T-helper 2 cell treated with Interferon-gamma antibody and Interleukin-4, amounts not matched to agents 100 ng/mL and 5 ng/mL, for 36 hours (primary cell): ENCODE results near the gene RUNX2. TPM values are rescaled to one million over a fixed set of nuclear protein-coding genes. Genes with fewer than 3 reads are reported as not detected.

ENCODE experiments used
- intact Hi-C: fragments of 100-400 bp; cut with micrococcal nuclease; formaldehyde crosslinking; loops from one replicate; pipeline ENCODE4 v1.15.1; 2023
- total RNA-seq: library from RNA; stranded (reverse); gene quantifications from 2 replicates; pipeline ENCODE4 v1.2.3, GENCODE V29; 2022

RUNX2 gene
- total RNA-seq, 1 donor from 2014 or later, result 34.7 TPM

GRCh38 chr6:45500924-45501816 is 173.0 kb downstream of the RUNX2 start:
- intact Hi-C loops, result no loop called here

GRCh38 chr6:45502456-45502855 is 174.3 kb downstream of the RUNX2 start:
- intact Hi-C loops, result no loop called here

- intact Hi-C loops, result no loop called here
Measured at GRCh38 chr6:45504947-45505346, 176.8 kb downstream of the RUNX2 start.

DNA sequence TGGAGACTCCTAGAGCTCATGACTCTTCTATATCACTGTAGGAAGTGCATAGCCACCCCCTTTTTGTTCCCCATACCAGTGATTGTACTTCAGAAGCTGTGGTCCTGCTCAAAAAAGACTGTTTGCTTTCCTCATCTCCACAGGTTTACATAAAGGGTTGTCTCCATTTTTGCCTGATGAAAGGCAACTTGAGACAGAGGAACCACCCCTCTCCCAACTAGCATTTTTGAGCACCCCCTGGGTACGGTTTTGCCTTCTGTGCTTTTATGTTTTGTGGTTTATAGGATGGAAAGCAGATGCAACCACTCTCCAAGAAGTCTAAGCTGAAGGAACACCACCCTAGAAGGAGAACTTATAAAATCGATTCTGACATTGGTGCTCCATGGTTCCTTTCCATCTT is 177.3 kb downstream of the RUNX2 start:
- intact Hi-C loops, result no loop called here

DNA sequence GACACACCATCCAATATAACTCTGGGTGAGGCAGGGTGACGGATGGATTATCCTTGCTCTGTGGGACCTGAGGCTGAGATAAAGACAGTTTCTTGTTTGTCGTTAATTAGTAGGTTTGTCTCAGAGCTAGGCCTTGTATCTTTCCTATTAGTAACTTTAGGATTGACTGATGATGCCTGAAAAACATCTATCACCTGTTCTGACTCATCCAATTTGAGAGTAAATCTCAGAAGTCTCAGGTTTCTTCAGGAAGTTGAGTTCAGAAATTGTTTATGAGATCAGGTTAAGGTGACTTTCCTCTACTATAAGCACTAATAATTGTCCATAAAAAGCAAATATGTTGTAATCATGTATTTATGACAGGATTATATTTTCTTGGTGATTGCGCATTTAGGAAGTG is 179.1 kb downstream of the RUNX2 start:
- intact Hi-C loops, result no loop called here

DNA sequence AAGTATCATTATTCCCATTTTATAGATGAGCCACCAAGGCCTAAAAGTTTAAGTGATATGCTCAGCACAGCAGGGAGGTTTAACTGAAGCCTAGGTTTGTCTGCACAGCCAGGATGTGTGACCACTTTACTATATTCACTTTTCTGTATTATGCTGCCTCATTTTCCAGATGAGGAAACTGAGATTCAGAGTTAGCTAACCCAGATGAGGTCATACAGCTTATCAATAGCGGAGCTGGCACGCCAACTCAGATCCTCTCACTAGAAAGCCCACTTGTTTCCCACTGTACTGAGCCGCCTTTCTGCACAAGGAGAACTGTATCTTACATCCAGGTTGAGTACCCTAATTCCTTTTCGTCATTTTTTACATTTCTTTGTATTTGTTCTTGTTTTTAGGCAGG is 181.3 kb downstream of the RUNX2 start:
- intact Hi-C loops, result no loop called here

GRCh38 chr6:45512717-45513116 is 184.6 kb downstream of the RUNX2 start:
- intact Hi-C loops, result no loop called here

GRCh38 chr6:45513213-45513618 is 185.1 kb downstream of the RUNX2 start:
- intact Hi-C loops, result no loop called here

GRCh38 chr6:45513843-45514242 is 185.7 kb downstream of the RUNX2 start:
- intact Hi-C loops, result no loop called here

DNA sequence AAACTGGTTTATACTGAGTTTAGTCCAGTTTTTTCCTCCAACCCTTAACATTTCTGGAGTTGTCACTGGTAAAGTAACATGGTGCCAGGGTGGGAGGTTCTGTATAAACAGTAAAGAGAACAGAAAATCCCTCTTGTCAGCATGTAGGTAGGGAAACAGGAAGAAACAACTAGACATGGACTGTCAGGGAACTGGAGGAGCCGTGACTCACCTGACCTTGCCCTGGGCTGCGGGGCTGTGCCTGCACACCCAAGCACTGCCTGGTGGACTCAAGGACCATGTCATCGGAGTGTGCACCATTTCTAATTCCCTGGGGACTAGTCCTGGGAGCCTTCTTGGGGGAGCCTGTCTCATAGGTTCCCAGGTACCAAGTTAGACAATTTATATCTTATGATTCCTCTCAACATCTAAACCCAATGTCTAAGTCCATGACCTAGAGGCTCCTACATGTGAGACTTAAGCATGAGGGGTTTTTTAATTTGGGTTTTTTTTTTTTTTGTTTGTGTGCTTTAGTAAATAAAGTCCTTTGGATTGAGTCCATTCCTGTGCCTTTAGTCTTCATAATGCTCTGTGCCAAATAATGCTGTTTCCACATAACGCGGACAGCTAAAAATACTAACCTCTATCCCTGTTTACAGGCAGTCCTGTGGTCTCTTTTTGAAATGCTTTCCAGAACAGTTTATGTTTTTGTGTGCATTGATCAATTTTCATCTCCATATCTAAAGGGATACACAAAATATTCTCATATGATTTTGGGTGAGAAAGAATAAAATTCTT is 186.5 kb downstream of the RUNX2 start:
- intact Hi-C loops, result no loop called here

- intact Hi-C loops, result no loop called here
Measured at GRCh38 chr6:45518013-45518720, 190.0 kb downstream of the RUNX2 start.

GRCh38 chr6:45521226-45521625 is 193.1 kb downstream of the RUNX2 start:
- intact Hi-C loops, result no loop called here

DNA sequence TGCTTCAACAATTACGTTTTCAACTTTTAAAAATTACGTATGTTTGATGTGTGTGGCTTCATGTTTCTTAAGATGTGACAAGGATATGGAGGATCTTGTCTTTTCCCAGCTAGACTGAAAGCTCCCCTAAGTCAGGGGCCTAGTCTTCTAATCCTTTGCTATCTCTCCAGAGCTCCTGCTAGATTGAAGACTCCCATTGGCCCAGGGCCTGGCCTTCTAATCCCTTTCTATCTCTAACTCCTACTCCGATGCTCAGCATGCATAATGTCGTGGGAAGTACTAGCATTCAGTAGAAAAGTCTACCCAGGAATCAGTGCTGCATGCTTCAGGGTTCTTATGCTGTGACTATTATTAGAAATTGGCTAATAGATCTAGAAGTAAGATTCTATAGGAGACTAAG is 194.4 kb downstream of the RUNX2 start:
- intact Hi-C loops, result no loop called here

DNA sequence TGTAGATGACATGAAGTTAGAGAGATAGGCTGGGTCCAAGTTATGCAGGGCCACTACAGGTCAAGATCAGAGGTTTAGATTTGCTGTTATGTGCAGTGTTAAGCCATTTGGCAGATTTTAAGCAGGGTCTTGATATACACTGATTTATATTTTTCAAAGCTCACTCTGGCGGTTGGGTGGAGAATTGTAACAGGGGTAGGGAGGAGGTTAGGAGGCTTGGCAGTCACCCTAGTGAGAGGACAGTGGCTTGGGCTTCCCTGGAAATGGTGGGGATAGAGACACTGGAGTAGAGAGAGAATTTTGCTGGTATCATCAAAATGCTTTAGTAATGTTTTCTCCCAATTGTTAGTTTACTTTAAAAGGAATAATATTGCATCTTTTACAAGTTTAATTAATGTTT is 199.1 kb downstream of the RUNX2 start:
- intact Hi-C loops, result no loop called here

DNA sequence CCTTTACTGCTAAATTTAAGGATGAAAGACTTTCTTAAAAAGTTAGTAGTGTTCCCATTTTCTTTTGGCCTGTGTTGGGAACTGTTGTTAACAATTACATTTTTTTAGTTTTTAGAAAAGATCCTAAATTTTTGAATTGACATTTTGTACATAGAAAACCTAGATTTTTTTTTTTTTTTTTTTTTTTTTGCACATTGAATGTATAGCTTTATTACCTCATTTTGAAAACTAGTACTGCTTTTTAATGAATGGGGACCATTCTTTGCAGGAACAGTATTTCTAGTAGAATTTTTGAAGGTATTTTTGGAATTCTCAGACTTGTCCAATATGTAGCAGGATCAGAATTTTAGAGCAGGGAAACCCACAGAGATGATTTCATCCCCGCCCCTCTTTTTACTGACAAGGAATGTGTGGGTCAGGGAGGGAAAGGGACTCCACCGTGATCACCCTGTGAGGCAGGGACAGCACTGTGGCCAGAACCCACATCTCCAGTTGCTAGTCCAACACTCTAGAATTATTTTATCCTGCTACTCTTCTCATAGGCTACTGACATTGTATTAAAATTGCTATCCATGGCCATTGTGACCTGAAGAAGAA is 204.0 kb downstream of the RUNX2 start:
- intact Hi-C loops, result no loop called here

- intact Hi-C loops, result no loop called here
Measured at GRCh38 chr6:45532721-45533210, 204.6 kb downstream of the RUNX2 start.

DNA sequence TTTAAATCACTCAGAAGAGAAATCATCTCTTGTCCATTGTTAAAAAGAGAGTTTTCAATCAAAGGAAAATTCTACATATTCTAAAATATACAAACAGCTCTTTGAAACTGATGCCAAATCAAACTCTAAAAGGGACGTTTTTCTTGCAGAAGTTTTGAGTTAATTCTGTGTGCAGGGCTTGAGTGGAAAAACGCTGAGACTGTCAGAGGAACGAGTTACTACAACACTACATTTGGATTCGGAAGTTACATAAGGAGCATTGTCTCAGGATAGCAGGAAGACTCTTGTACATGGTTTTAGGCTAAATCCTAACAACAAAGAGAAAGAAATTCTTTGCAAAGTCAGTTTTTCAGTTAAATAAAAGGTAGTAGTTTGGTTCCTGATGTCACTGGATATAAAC is 205.3 kb downstream of the RUNX2 start:
- intact Hi-C loops, result no loop called here

DNA sequence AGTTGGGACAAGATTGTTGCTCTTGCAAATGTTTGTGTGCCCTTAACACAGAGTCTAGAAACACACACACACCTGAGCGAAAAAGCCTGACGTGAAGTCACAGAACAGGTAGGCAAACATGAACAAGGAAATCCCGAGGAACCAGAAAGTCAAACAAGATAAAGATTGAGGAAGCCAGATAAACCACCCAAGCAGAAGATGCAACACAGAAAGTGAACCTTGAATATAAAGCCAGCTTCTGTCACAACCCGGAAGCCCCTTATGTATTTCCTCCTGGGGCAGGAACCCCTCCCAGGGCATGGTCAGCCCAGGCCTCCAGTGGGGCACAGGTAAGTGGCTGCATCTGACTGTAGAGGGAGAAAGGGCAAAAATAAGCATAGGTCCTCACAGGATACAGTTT is 207.8 kb downstream of the RUNX2 start:
- intact Hi-C loops, result no loop called here

GRCh38 chr6:45537539-45537938 is 209.4 kb downstream of the RUNX2 start:
- intact Hi-C loops, result no loop called here

DNA sequence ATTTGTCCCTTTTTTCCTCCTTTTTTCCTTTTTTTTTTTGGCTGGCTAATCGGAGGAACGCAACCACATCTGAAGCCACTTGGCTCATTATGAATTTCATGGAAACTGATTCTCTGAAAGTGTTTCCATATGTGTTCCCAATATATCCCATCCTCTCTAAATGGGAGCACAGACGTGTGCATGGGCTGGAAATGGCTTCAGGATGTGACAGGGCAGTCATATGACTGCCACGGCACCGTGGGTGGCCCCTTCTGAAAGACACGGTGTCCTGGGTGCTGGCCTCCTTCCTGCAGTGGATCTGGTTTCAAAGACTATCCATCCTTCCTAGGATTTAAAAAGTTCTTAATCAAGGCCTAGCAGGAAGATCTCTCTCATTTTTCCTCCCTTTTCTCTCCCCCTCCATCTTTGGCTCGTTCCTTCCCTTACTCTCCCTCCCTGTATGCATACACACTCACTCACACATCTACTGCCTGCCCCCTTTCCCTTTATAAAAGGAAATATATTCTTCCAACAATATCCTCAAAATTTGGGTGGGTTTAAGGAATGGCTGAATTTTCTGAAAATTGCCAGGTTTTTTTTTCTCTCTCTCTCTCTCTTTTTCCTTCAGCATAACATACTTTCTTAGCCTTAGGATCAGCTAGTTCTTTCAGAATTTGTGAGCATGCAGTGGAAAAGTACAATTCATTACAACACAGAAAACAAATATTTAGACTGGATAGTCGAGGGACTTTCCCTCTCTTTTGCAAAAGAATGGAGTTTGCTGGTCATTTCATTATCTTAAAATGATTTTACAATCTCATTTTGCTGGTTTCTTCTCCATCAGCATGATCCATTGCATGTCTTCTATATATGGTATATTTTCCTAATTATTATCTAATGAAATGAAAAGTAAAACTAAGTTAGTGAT is 210.8 kb downstream of the RUNX2 start:
- intact Hi-C loops, result no loop called here
